Activated CD4-positive, alpha-beta T cell treated with anti-CD3 and anti-CD28 coated beads for 1 hour (primary cell): Measurements from ENCODE around the gene MXRA8.

Experiments used
- DNase-seq: peaks from one replicate; pipeline ENCODE4 v3.0.0-alpha.2; 2020

Gene MXRA8

GRCh38 chr1:1348420-1349255, 9.7 kb downstream of the MXRA8 start:
- DNase-seq: no peak

- DNase-seq: no peak
These were observed 10.5 kb downstream of the MXRA8 start for GRCh38 chr1:1347663-1348419.

- no peak for DNase-seq
These were observed 11.2 kb downstream of the MXRA8 start for GRCh38 chr1:1347026-1347595.

GRCh38 chr1:1346501-1346890, 11.9 kb downstream of the MXRA8 start:
- DNase-seq: no peak

- no peak for DNase-seq
These were observed 12.4 kb downstream of the MXRA8 start for GRCh38 chr1:1345860-1346500.

- no peak for DNase-seq
These were observed 13.0 kb downstream of the MXRA8 start for GRCh38 chr1:1345384-1345783.

GRCh38 chr1:1344655-1345361, 13.5 kb downstream of the MXRA8 start:
- peak; percentile 30 for DNase-seq

GRCh38 chr1:1343811-1344421, 14.4 kb downstream of the MXRA8 start:
- no peak for DNase-seq

GRCh38 chr1:1342584-1343115, 15.7 kb downstream of the MXRA8 start:
- DNase-seq: no peak

- DNase-seq: no peak
These were observed 16.2 kb downstream of the MXRA8 start for GRCh38 chr1:1342061-1342562.

- DNase-seq: no peak
These were observed 16.8 kb downstream of the MXRA8 start for GRCh38 chr1:1341549-1342021.

GRCh38 chr1:1340791-1341548, 17.4 kb downstream of the MXRA8 start:
- no peak for DNase-seq

- DNase-seq: no peak
These were observed 18.2 kb downstream of the MXRA8 start for GRCh38 chr1:1340185-1340584.

- DNase-seq: no peak
These were observed 20.1 kb downstream of the MXRA8 start for GRCh38 chr1:1338278-1338677.

GRCh38 chr1:1337793-1338147, 20.6 kb downstream of the MXRA8 start:
- no peak for DNase-seq

- no peak for DNase-seq
These were observed 21.2 kb downstream of the MXRA8 start for GRCh38 chr1:1336931-1337792.

GRCh38 chr1:1336446-1336845, 21.9 kb downstream of the MXRA8 start:
- no peak for DNase-seq

GRCh38 chr1:1335792-1336248, 22.5 kb downstream of the MXRA8 start:
- no peak for DNase-seq

- DNase-seq: no peak
These were observed 23.1 kb downstream of the MXRA8 start for GRCh38 chr1:1335283-1335682.

- DNase-seq: no peak
These were observed 23.5 kb downstream of the MXRA8 start for GRCh38 chr1:1334835-1335234.
